ENCODE data around the gene OR6C2.
"Not testable (repeated sequence)": the region's sequence is repeated elsewhere in the genome, so short reads cannot be mapped to it uniquely, and the experiment has no call there.

DNA sequence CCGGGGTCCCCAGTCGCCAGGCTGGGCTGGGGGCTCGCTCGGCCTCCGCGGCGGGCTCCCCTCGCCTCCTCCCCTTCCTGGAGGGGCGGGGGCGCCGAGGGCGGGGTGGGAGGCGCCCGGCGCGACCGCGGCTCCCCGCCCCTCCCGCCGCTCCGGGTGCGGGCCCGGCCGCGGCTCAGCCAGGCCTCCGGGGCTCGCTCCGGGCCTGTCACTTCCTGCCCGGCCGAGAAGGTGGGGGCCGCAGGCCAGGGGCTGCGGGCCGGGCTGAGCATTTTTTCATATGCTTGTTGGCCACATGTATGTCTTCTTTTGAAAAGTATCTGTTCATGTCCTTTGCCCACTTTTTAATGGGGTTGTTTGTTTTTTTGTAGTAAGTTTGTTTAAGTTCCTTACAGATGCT lies 29.0 kb upstream of the OR6C2 start:
- not testable (repeated sequence) for TF ChIP-seq YY1 (IDR thresholded peaks at IDR 0.05; ENCODE audit: insufficient read depth, insufficient read length); ZNF274 (IDR thresholded peaks at IDR 0.05; ENCODE audit: low read depth, low read length); SUZ12 (IDR thresholded peaks at IDR 0.05; ENCODE audit: extremely low read depth, insufficient read depth, insufficient read length)

All from NT2/D1 (cell line).